Measurements from ENCODE around the gene ZBTB42.

Gene ZBTB42

GRCh38 chr14:104794993-104795780 lies 5.7 kb upstream of the ZBTB42 start, which contains the start of gene AKT1:
Gene AKT1, minus strand, starts transcription at chr14:104795748. Its CDS starts 3,105 bp downstream, at chr14:104792643.
- FAIRE-seq, result no peak
- DNase-seq (ENCODE audit: low spot score), result no peak

DNA sequence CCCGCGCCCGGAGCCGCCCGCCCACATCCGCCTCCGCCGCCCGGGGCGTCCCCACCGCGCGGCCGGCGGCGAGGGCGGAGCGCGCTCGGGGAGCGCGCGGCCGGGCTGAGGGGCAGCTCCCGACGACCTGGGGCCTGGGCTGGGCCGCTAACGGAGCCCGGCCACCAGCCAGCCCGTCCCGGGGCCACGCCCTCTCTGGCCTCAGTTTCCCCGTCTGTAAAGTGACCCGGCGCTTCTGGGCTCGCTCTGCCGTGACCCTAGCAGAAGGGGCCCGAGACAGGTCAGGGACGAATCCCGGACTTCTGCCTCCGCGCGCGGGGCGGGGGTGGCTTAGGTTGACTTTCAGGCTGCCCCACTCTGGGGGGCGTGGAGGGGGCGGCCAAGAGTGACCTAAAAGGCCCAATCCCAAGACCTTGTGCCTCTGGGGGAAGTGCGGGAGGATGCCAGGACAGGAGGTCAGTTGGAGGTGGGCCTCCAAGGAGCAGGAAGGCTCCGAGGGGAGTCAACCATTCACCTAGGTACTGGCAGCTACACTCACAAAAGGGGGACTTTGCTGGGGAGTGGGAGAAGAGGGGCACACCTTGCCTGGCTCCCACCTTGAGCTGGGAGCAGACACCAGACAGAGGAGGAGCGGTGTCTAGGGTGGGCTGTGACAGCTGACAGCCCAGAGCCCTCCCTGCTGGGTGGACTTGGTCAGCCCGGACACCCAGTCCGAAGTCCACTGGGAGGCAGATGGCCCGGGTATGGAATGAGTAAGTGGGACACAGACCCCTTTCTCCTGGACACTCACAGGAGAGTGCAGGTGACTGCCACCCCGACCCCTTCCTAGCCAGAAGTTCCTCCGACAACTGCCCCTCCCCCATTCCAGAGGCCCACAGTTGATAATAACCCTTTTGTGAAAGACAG lies 4.9 kb upstream of the ZBTB42 start:
- no peak for FAIRE-seq
- no peak for DNase-seq (ENCODE audit: low spot score)

GRCh38 chr14:104796687-104797081 lies 4.2 kb upstream of the ZBTB42 start:
- FAIRE-seq, result no peak
- no peak for DNase-seq (ENCODE audit: low spot score)

DNA sequence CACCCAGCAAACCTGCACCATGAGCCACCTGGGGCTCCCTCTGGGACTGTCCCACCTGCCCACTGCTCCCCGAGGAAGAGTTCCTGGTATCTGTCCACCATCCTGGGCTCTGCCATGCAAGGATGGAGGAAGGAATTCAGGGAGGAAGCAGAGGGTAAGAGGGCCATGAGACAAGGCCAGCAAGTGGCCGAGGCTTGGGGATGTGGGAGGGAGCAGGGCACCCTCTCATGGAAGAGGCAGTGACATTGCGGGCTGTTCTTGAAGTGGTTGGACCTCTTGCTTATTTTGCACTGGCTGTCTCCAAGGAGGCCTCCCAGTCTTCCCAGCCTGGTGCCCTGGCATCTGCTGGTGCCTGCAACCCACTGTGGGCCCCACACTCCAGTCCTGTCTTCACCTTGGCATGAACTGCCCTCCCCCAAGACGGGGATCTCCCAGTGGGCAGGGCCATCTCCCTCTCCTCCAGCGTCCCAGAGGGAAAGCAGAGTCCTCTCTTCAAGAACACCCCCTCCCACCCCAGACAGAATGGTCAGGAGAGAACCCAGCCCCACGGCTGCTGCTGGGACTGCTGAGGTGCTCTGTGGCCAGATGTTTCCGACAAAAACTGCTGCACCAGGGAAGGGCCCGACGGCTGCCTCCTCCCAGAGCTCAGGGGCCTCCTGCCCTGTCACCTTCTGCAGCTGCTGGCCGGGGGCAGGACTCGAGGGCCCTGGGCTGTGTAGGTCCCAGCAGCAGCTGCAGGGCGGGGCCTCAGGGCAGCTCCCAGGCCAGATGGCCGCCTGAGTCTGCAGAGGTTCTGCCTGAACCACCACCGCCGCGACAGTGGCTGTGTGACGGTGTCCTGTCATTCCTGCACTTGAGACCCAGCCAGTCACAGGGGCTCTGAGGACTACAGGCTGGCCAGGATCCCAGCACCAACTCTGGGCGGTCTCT lies 3.5 kb upstream of the ZBTB42 start:
- no peak for FAIRE-seq
- no peak for DNase-seq (ENCODE audit: low spot score)

GRCh38 chr14:104798300-104799243 lies 2.3 kb upstream of the ZBTB42 start:
- DNase-seq (ENCODE audit: low spot score) (no peak), FAIRE-seq (no peak)

- FAIRE-seq (no peak), DNase-seq (ENCODE audit: low spot score) (no peak)
Measured at GRCh38 chr14:104799244-104800014, 1.5 kb upstream of the ZBTB42 start.

GRCh38 chr14:104800015-104800770 lies 708 bp upstream of the ZBTB42 start:
- FAIRE-seq, result no peak
- peak; percentile 8 for DNase-seq (ENCODE audit: low spot score)

- FAIRE-seq, result no peak
- no peak for DNase-seq (ENCODE audit: low spot score)
Measured at GRCh38 chr14:104801520-104802393, 856 bp downstream of the ZBTB42 start.

DNA sequence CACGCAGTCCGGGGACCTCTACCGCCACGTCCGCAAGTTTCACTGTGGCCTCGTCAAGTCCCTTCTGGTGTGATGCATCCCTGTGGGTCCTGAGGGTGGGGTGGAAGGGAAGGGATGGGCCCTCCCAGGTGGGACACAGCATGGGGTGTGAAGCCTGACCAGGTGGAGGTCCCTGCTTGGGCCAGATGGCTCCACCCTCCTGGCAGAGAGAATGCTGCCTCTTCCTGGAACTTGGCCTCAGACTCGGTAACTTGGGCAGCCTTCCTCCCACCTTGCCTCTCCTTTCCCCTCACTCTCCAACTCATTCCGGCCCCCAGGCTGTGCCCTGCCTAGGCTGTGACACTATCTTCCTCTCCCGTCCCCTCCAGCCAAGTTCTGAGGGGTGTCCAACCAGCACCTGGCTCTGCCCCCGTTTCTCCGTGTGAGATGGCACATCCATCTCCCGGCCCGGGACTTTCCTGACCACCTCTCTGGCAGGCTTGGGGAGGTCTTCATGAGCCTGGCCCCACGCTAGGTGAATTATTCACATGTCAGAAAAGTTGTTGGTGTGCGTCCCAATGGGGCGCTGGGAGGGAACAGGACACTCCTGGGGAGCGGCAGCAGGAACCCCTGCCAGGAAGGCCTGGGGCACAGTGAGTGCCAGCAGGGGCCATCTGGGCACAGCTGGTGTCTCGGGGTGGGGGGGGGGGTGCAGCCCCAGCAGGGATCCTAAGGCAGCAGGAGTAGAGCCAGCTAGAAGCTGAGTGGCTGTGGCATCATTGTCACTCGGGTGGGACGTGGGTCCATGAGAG lies 1.7 kb downstream of the ZBTB42 start:
- FAIRE-seq, result no peak

DNA sequence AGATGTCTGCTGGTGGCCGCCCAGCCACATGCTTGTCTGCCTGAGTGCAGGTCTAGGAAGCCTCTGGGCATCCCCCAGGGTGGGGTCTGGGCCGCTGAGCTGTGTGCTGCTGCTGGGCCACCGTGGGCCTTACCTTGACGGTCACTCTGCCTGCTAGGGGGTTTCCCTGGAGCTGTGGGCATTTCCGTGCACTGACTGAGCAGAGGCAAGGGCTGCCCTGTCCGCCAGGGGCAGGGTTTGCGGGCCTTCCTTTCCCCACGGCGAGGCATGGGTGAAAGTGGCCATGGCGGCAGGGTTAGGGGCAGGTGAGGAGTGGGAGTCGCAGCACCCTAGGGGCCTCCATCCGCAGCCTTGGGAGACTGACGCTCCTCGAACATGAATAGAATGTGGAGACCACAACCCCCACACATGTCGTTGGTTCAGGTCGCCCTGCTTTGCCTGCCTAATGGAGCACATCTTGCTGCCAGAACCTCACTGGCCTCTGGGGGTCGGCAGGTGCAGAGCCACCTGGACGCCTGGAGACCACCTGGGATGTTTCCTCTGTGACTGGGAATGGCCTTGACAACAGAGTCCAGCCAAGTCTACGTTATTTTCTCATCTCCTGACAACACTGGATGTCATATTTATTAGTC lies 2.5 kb downstream of the ZBTB42 start:
- FAIRE-seq (no peak), DNase-seq (ENCODE audit: low spot score) (peak; percentile 8)

More for the DNA sequence above, 1.7 kb downstream of the ZBTB42 start:
- no peak for DNase-seq (ENCODE audit: low spot score)

- DNase-seq (ENCODE audit: low spot score) (no peak), FAIRE-seq (no peak)
Measured at GRCh38 chr14:104803912-104804410, 3.1 kb downstream of the ZBTB42 start.

DNA sequence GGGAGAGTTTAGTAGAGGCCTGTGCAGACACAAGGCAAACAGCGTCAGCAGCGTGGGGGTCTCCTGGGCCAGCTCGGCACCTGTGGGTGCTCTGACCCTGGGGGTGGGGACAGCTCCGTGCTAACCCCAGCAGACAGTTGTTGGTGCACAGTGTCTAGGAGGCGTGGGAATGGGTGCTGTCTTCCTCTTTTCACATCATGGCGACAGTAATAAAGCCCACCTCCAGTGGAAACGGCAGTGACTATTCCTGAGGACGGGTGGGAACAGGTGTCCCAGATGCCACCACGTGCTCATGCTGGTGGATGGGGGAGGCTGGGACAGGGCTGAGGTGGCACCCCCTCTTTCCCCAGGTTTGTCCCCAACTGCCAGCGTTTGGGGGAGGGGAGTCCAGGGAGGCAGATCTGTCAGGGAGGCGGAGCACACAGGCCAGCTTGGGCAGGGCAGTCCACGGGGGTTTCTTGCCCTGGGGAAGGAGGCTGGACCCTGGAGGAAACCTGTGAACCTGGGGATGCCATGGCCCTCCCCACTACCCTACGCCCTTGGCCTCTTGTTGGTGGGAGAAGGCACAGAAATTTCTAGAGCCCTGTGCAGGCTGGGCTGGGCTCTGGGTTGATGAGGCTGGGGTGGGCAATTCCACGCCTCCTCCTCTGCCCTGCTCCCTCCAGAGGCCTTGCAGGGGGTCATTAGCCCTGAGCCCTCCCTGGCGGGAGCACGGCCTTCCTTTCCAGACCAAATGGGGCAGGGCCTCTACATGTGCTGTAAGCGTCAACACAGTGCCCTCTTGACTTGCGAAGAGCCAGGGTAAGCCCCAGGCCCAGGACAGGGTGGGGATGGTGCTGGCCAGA lies 3.8 kb downstream of the ZBTB42 start:
- FAIRE-seq (no peak), DNase-seq (ENCODE audit: low spot score) (no peak)

- FAIRE-seq, result no peak
- peak; percentile 55 for DNase-seq (ENCODE audit: low spot score)
Measured at GRCh38 chr14:104805326-104805678, 4.4 kb downstream of the ZBTB42 start.

- no peak for DNase-seq (ENCODE audit: low spot score)
- no peak for FAIRE-seq
Measured at GRCh38 chr14:104805941-104806624, 5.2 kb downstream of the ZBTB42 start.

All from RCC 7860 (cell line).